HG03558 (cell line): ENCODE results near the gene RASD2.

Experiments used
- ATAC-seq: cut with Tn5 transposase; IDR thresholded peaks from one replicate; pipeline ENCODE4 v1.9.1; 2021; ENCODE audit warnings: moderate number of reproducible peaks; ENCODE audit not compliant: unreplicated experiment; ENCODE audit errors: extremely low read depth

Gene RASD2

DNA sequence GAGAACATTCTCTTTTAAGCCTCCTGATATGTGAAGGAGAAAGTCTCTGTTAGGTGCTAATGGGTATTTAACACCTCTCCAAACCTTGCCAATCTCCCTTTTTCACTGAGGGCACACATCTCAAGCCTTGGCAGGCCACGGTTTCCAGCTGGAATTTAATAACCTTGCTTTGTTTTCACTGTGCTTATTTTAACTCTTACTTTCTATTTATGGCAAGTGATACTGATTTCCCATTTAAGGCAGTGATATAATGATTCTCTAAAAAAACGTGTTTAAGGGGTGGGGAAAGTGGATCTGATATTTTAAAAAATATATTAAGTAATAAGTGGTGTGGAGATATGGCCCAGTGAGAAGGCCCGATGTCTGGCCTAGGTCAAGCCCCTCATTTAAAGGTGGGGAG lies 1.1 kb upstream of the RASD2 start:
- no peak for ATAC-seq

DNA sequence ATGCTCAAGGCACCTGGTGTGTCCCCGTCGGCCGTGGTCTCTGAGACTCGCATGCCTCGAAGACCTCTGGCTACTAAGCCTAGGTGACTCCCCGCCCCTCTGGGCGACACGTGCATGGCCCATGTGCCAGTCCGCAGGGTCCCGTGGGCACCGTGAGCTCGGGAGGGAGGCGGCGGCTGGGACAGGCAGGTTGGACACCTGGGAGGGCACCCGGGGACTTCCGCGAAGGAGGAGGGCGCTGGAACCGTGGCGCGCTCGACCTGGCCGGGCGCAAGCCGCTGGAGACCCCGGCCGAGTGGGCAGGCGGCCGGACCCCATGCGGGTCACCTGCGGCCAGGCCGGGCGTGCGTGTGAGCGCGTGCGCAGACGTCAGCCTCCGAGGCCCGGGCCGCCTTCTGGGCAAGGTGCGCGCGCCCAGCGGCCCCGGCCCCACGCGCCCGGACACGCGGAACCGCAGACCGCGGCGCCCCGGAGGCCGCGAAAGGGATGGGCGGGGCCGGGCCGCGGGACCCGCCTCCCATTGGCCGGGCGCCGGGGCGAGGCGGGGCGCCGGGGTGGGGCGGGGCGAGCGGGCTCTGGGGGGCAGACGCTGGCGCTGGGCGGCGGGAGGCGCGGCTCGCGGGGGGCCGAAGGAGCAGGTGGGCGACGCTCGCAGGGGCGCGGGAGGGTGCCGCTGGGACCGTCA lies 579 bp upstream of the RASD2 start:
- no peak for ATAC-seq

DNA sequence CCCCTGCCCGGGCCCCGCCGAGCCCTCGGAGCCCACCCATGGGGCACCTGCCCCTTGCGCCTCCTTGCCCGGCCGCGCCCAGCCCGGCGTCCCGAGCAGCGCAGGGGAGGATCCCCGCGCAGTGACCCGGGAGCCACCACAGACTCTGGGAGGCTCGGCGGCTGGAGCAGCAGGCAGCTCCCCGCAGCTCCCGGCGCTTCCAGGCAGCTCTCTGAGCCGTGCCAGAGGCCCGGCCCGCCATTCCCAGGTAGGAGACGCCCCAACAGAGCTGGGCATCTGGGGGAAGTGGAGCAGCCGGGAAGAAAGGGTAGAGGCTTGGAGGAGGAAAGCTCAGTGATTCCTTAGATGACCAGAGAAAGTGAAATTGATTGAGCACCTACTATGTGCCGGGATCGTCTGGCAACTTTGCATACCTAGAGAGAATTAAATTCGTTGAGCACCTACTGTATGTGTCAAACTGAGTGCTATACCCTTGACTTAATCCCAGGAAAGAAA lies 670 bp downstream of the RASD2 start:
- no peak for ATAC-seq

GRCh38 chr22:35542157-35542938 lies 1.7 kb downstream of the RASD2 start:
- ATAC-seq, result no peak

DNA sequence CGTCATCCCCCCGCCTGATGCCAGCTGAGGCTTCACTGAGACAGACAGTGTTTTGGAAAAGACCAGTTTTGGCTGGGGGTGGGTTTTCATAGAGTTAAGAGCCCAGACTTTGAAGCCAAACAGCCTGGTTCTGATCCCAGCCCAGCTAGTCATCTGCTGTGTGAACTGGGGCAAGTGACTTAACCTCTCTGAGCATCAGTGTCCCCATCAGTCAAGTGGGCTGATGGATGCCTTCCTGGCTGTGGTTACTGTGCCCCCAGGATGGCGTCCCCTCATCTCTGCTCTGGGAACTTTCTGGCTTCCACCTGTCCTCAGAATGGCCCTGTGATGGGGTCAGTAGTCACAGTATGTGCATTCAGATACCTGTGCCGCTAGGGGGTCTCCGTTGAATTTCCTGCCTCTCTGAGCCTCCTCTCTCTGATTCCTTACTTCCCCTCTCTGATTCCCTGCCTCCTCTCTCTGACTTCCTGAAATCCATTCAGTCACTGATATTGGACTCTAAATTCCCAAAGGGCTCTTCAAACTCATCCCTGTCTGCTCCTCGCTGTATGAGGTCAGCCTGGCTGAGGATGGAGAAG lies 2.4 kb downstream of the RASD2 start:
- ATAC-seq, result no peak

DNA sequence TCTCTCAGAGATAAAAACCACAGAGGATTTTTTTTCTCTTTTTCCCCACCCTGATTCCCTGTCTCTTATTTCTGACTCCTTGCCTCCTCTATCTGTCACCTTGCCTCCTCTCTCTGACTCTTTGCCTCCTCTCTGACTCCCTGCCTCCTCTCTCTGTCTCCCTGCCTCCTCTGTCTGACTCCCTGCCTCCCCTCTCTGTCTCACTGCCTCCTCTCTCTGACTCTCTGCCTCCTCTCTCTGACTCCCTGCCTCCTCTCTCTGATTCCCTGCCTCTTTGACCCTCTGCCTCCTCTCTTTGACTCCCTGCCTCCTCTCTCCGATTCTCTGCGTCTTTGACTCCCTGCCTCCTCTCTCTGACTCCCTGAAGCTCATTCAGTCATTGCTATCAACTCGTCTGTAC lies 3.1 kb downstream of the RASD2 start:
- no peak for ATAC-seq

DNA sequence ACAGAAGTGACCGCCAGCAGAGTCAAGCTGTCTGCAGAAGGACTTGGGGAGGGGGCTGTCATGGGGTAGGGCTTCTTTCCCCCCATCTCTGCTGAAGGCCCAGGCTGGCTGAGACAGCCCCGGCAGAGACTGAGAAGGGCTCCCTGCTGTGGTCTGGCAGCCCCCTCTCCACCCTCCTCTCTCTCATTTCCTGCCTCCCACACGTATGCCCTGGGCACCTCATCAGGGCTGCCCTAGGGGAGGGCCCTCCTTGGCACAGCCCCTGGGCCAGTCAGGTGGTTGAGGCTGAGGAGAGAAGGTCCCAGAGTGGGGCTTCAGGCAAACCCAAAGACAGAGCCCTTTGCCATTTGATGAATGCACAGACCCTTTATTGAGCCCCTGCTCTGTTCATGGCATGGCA lies 3.6 kb downstream of the RASD2 start:
- no peak for ATAC-seq

- no peak for ATAC-seq
Measured at GRCh38 chr22:35544827-35545226, 4.2 kb downstream of the RASD2 start.

DNA sequence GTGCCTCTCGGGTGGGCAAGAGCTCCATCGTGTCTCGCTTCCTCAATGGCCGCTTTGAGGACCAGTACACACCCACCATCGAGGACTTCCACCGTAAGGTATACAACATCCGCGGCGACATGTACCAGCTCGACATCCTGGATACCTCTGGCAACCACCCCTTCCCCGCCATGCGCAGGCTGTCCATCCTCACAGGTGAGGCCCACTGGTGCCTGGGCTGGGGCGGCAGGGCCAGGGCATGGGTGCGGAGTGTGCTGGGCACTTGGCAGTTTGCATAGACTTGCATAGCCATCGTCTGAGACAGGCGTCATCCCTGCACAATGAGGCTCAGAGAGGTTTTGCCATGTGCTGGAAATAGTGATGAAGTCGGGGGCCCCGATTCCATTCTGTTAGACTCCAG lies 6.3 kb downstream of the RASD2 start:
- no peak for ATAC-seq

- no peak for ATAC-seq
Measured at GRCh38 chr22:35547987-35548721, 7.5 kb downstream of the RASD2 start.

DNA sequence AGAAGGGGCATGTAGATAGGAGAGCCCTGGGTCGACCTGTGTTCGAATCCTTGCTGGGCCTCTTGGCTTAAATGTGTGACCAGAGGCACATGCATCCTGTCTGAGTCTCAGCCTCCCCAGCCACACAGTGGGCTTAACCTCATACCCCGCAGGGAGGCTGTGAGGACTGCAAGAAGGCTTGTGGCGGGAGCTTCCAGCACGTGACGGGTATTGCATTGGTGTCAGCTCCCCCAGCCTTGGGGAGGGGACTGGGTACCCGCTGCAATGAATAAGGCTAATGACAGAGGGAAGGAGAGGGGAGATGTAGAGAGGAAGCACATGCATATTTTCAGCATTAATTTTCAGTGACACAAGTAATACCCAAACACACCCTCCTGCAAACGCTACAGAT lies 8.1 kb downstream of the RASD2 start:
- ATAC-seq, result no peak

- ATAC-seq, result no peak
Measured at GRCh38 chr22:35549328-35549727, 8.7 kb downstream of the RASD2 start.

- no peak for ATAC-seq
Measured at GRCh38 chr22:35551549-35552177, 11.0 kb downstream of the RASD2 start.

- no peak for ATAC-seq
Measured at GRCh38 chr22:35552196-35552842, 11.7 kb downstream of the RASD2 start.

- no peak for ATAC-seq
Measured at GRCh38 chr22:35552846-35553245, 12.2 kb downstream of the RASD2 start.

- no peak for ATAC-seq
Measured at GRCh38 chr22:35553341-35553740, 12.7 kb downstream of the RASD2 start.

GRCh38 chr22:35554297-35554845 lies 13.7 kb downstream of the RASD2 start:
- ATAC-seq, result no peak

GRCh38 chr22:35555483-35555890 lies 14.9 kb downstream of the RASD2 start:
- ATAC-seq, result no peak

- ATAC-seq, result no peak
Measured at GRCh38 chr22:35555946-35556547, 15.4 kb downstream of the RASD2 start.
